IMR-90 (cell line): ENCODE results near the gene KIDINS220. TPM values are rescaled to one million over a fixed set of nuclear protein-coding genes. Genes with fewer than 3 reads are reported as not detected.

ENCODE experiments used
- ATAC-seq: fragments of 200-7000 bp; cut with Tn5 transposase; 2 replicates; pipeline ENCODE4 v1.9.1; 2020; ENCODE audit warnings: low read depth, mild to moderate bottlenecking, moderate library complexity
- BruUV-seq: library from RNA; stranded (reverse); fragments of 400-500 nt; replicated peaks from 2 replicates; lab custom pipeline; 2021; lab: Mats Ljungman, UMichigan
- CTCF ChIA-PET: fragments of 300-600 bp; formaldehyde crosslinking; extraction: SDS; loops from one replicate; lab custom pipeline; 2021; ENCODE audit warnings: antibody characterized with exemption; lab: Yijun Ruan, JAX
- POLR2A ChIA-PET: fragments of 300-600 bp; sonication (Branson Sonifier 250); formaldehyde crosslinking; loops from one replicate; lab custom pipeline; 2022; ENCODE audit warnings: antibody characterized with exemption; ENCODE audit not compliant: unreplicated experiment; lab: Charles Lee
- DNase-seq: peaks from one replicate; pipeline ENCODE4 v3.0.0; 2013
- H2AFZ ChIP-seq: replicated peaks from 2 replicates; pipeline ENCODE3; 2013; ENCODE audit warnings: low read length, mild to moderate bottlenecking; ENCODE audit not compliant: poor library complexity
- H2AK5ac ChIP-seq: 2 replicates; pipeline ENCODE4 v1.6.1; 2013; ENCODE audit warnings: low read depth, low read length, inconsistent platforms
- H2AK9ac ChIP-seq: replicated peaks from 2 replicates; pipeline ENCODE3; 2013; ENCODE audit warnings: mild to moderate bottlenecking, low read depth, low read length, moderate library complexity; ENCODE audit not compliant: poor library complexity
- H2BK120ac ChIP-seq: 2 replicates; pipeline ENCODE4 v1.6.1; 2013; ENCODE audit warnings: low read depth, low read length, inconsistent platforms
- H2BK15ac ChIP-seq: 3 replicates; pipeline ENCODE4 v1.6.1; 2013; ENCODE audit warnings: low read depth, low read length, inconsistent platforms
- H2BK20ac ChIP-seq: 2 replicates; pipeline ENCODE4 v1.6.1; 2013; ENCODE audit warnings: low read depth, mild to moderate bottlenecking, inconsistent platforms, low read length, moderate library complexity
- H2BK5ac ChIP-seq: 2 replicates; pipeline ENCODE4 v1.6.1; 2013; ENCODE audit warnings: mild to moderate bottlenecking, low read depth, low read length, inconsistent platforms; ENCODE audit not compliant: poor library complexity, severe bottlenecking
- H3K14ac ChIP-seq: replicated peaks from 2 replicates; pipeline ENCODE4 v1.6.1; 2013; ENCODE audit warnings: low read depth, low read length, inconsistent platforms
- H3K18ac ChIP-seq: 2 replicates; pipeline ENCODE4 v1.6.1; 2013; ENCODE audit warnings: low read depth, low read length, control low read depth
- H3K23ac ChIP-seq: 2 replicates; pipeline ENCODE4 v1.6.1; 2013; ENCODE audit warnings: low read depth, low read length, inconsistent platforms
- H3K27ac ChIP-seq: 2 replicates; pipeline ENCODE4 v1.5.1; 2013; ENCODE audit warnings: mild to moderate bottlenecking, control low read depth, low read length; ENCODE audit not compliant: insufficient read depth
- H3K27me3 ChIP-seq: 2 replicates; pipeline ENCODE4 v1.6.1; 2013; ENCODE audit warnings: low read length; ENCODE audit not compliant: control insufficient read depth, insufficient read depth
- H3K36me3 ChIP-seq: 2 replicates; pipeline ENCODE4 v1.6.1; 2013; ENCODE audit warnings: low read length, mixed read lengths; ENCODE audit not compliant: control insufficient read depth, insufficient read depth
- H3K4ac ChIP-seq: 2 replicates; pipeline ENCODE4 v1.6.1; 2013; ENCODE audit warnings: low read depth, low read length, inconsistent platforms
- H3K4me1 ChIP-seq: 2 replicates; pipeline ENCODE4 v1.6.1; 2013; ENCODE audit warnings: low read length, mixed read lengths; ENCODE audit not compliant: control insufficient read depth, insufficient read depth
- H3K4me2 ChIP-seq: 2 replicates; pipeline ENCODE4 v1.6.1; 2013; ENCODE audit warnings: low read depth, mild to moderate bottlenecking, control low read depth, low read length, moderate library complexity
- H3K4me3 ChIP-seq: 2 replicates; pipeline ENCODE4 v1.5.1; 2013; ENCODE audit warnings: low read depth, mild to moderate bottlenecking, control low read depth, low read length, moderate library complexity; ENCODE audit not compliant: insufficient read depth
- H3K56ac ChIP-seq: 2 replicates; pipeline ENCODE4 v1.6.1; 2013; ENCODE audit warnings: low read length, inconsistent platforms; ENCODE audit not compliant: insufficient read depth; ENCODE audit errors: extremely low read depth
- H3K79me1 ChIP-seq, 2 experiments: 2 replicates each; pipeline ENCODE4 v1.6.1; 2013; ENCODE audit warnings: low read length in 2 of 2, inconsistent platforms in 1 of 2, low read depth in 1 of 2
- H3K9ac ChIP-seq: 2 replicates; pipeline ENCODE4 v1.6.1; 2013; ENCODE audit warnings: low read depth, low read length, control low read depth
- H3K9me1 ChIP-seq: 2 replicates; pipeline ENCODE4 v1.6.1; 2013; ENCODE audit warnings: low read length, inconsistent platforms; ENCODE audit not compliant: insufficient read depth
- H3K9me3 ChIP-seq: 2 replicates; pipeline ENCODE4 v1.6.1; 2013; ENCODE audit warnings: low read length; ENCODE audit not compliant: control insufficient read depth, insufficient read depth
- H4K20me1 ChIP-seq: 2 replicates; pipeline ENCODE4 v1.6.1; 2013; ENCODE audit warnings: low read length, inconsistent platforms; ENCODE audit not compliant: insufficient read depth
- H4K5ac ChIP-seq: 2 replicates; pipeline ENCODE4 v1.6.1; 2013; ENCODE audit warnings: mild to moderate bottlenecking, low read depth, low read length, control low read depth
- H4K8ac ChIP-seq, 2 experiments: 2 replicates each; pipeline ENCODE4 v1.6.1; 2013; ENCODE audit warnings: low read depth in 2 of 2, low read length in 2 of 2, control low read depth in 1 of 2, inconsistent platforms in 1 of 2
- H4K91ac ChIP-seq: 2 replicates; pipeline ENCODE4 v1.6.1; 2013; ENCODE audit warnings: low read depth, low read length, inconsistent platforms; ENCODE audit not compliant: insufficient read depth
- BHLHE40 ChIP-seq: fragments of 150-350 bp; IDR thresholded peaks from 2 replicates; pipeline ENCODE4 v1.6.1; 2016; ENCODE audit warnings: mild to moderate bottlenecking, low read depth, low read length
- CEBPB ChIP-seq: IDR thresholded peaks from 2 replicates; pipeline ENCODE4 v1.6.1; 2012; ENCODE audit warnings: low read depth, low read length, improper control_type of control experiment
- CHD1 ChIP-seq: IDR thresholded peaks from 2 replicates; pipeline ENCODE4 v1.6.1; 2012; ENCODE audit warnings: low read depth, low read length, improper control_type of control experiment
- ELK1 ChIP-seq: fragments of 150-350 bp; IDR thresholded peaks from 2 replicates; pipeline ENCODE4 v1.6.1; 2016; ENCODE audit warnings: low read depth, mild to moderate bottlenecking, low read length, moderate library complexity, borderline replicate concordance
- FOS ChIP-seq: fragments of 150-350 bp; IDR thresholded peaks from 2 replicates; pipeline ENCODE4 v1.6.1; 2016; ENCODE audit warnings: low read depth, low read length
- MAFK ChIP-seq: IDR thresholded peaks from 2 replicates; pipeline ENCODE4 v1.6.1; 2012; ENCODE audit warnings: low read depth, low read length, improper control_type of control experiment
- MAZ ChIP-seq: IDR thresholded peaks from 2 replicates; pipeline ENCODE4 v1.6.1; 2012; ENCODE audit warnings: low read depth, mild to moderate bottlenecking, low read length, improper control_type of control experiment, moderate library complexity, borderline replicate concordance
- MXI1 ChIP-seq: IDR thresholded peaks from 2 replicates; pipeline ENCODE4 v1.6.1; 2012; ENCODE audit warnings: low read depth, mild to moderate bottlenecking, low read length, moderate library complexity, borderline replicate concordance
- NFE2L2 ChIP-seq: fragments of 150-350 bp; IDR thresholded peaks from 2 replicates; pipeline ENCODE4 v1.6.1; 2016; ENCODE audit warnings: low read depth, mild to moderate bottlenecking, low read length
- POLR2A ChIP-seq: IDR thresholded peaks from 2 replicates; pipeline ENCODE4 v1.6.1; 2012; ENCODE audit warnings: mild to moderate bottlenecking, low read depth, low read length
- RAD21 ChIP-seq: IDR thresholded peaks from 2 replicates; pipeline ENCODE4 v1.6.1; 2012; ENCODE audit warnings: low read length, improper control_type of control experiment
- RCOR1 ChIP-seq: IDR thresholded peaks from 2 replicates; pipeline ENCODE4 v1.6.1; 2012; ENCODE audit warnings: mild to moderate bottlenecking, low read length, improper control_type of control experiment; ENCODE audit not compliant: insufficient replicate concordance
- RFX5 ChIP-seq: IDR thresholded peaks from 2 replicates; pipeline ENCODE4 v1.8.0; 2012; ENCODE audit warnings: low read depth, mild to moderate bottlenecking, low read length, moderate library complexity
- SMC3 ChIP-seq: fragments of 150-350 bp; IDR thresholded peaks from 2 replicates; pipeline ENCODE4 v1.6.1; 2016; ENCODE audit warnings: low read depth, mild to moderate bottlenecking, antibody characterized with exemption, low read length, moderate library complexity
- USF2 ChIP-seq: fragments of 150-350 bp; IDR thresholded peaks from 2 replicates; pipeline ENCODE4 v1.6.1; 2017; ENCODE audit warnings: mild to moderate bottlenecking, antibody characterized with exemption, low read length, low read depth
- WGBS, 2 experiments: methylation state at CpG; one replicate each; pipeline versions ENCODE4 v1.1.5 to v1.1.7; 2013; ENCODE audit warnings: missing lambda C conversion rate in 2 of 2; ENCODE audit not compliant: insufficient read length in 1 of 2; ENCODE audit errors: extremely low coverage in 2 of 2; 5-methylcytosine and 5-hydroxymethylcytosine counted together
- dilution Hi-C: fragments of 300-500 bp; cut with HindIII; formaldehyde crosslinking; loops from one replicate; pipeline ENCODE4 v1.14.3; 2018; ENCODE audit warnings: low sequenced_read_pairs; ENCODE audit not compliant: unreplicated experiment
- in situ Hi-C: fragments of 300-500 bp; cut with MboI; formaldehyde crosslinking; loops from 3 replicates; pipeline ENCODE4 v1.14.3; 2019; ENCODE audit warnings: low sequenced_read_pairs, inconsistent platforms, mixed read lengths
- intact Hi-C: fragments of 100-400 bp; cut with micrococcal nuclease; formaldehyde crosslinking; loops from 2 replicates; pipeline ENCODE4 v1.10.0; 2022
- polyA plus RNA-seq, 3 experiments: library from polyadenylated mRNA; depleted of rRNA; stranded (reverse); fragments of >200 nt; gene quantifications; 2 replicates each; pipeline ENCODE4 v1.2.3, GENCODE V29; 2012; ENCODE audit warnings: low replicate concordance in 1 of 3
- total RNA-seq: library from RNA; depleted of rRNA; stranded (reverse); fragments of >200 nt; gene quantifications from 2 replicates; pipeline ENCODE4 v1.2.3, GENCODE V29; 2012
- TF ChIP-seq, protein P1 (sequence below): conservative IDR thresholded peaks from 2 replicates; pipeline ENCODE4 v1.5.1; 2012; ENCODE audit warnings: mild to moderate bottlenecking, low read depth, low read length, improper control_type of control experiment

Gene KIDINS220
- total and polyA plus RNA-seq, 2 of the 4 experiments (the other 2 are of a cell fraction) = 23.1 to 63.4 TPM

DNA sequence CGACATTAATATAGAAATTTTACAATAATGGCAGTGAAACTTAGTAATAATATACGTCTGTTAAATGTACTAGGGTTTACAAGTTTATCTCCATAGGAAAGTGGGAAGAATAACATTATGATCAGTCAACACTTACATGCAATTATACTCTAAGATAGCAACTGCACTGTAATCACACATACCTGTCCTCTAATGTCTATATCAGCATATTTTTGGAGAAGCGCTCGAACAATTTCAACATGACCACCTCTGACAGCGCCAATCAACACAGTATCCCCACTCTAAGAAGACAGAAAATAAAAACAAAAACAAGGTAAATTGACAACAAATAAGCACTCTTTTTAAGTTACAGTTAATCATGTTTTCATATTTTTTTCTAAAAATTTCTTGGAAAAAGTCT, 37.2 kb downstream of the KIDINS220 start:
- intact Hi-C loops (no loop called here), dilution Hi-C loops (no loop called here), in situ Hi-C loops (no loop called here)
- Histone ChIP-seq H3K4me2 (no peak overlapping the region), H4K91ac (no peak overlapping the region), H3K27me3 (no peaks in the 10 kb centered on the region), H3K14ac (no peak overlapping the region), H3K23ac (no peak overlapping the region), H3K36me3 (peaks cover 25% of the 10 kb centered on the region), H3K9ac (no peak overlapping the region), H3K4ac (no peak overlapping the region), H3K79me1 (peaks cover 7 to 32% of the 10 kb centered on the region in 2 experiments), H4K5ac (no peak overlapping the region), H3K4me1 (peaks cover 9% of the 10 kb centered on the region), H2BK20ac (no peak overlapping the region), H2AK9ac (no peak overlapping the region), H3K18ac (no peak overlapping the region), H2BK120ac (no peak overlapping the region), H3K9me1 (peaks cover 11% of the 10 kb centered on the region; the same call in 1 of the 2 replicates), H3K27ac (no peak overlapping the region), H3K9me3 (no peaks in the 10 kb centered on the region), H2AK5ac (no peak overlapping the region), H4K20me1 (no peaks in the 10 kb centered on the region), H4K8ac (no peak overlapping the region), H2AFZ (no peak overlapping the region), H2BK15ac (no peak overlapping the region), H3K4me3 (no peak overlapping the region), H2BK5ac (no peak overlapping the region), H3K56ac (no peak overlapping the region)
- WGBS, 2 experiments = no CpG with 5 or more reads among the region's 5 CpGs
- no TSS peak for BruUV-seq
- no peak for TF ChIP-seq RCOR1
- TF ChIP-seq RAD21 = no peak
- no peak for TF ChIP-seq FOS
- no peak for TF ChIP-seq MAFK
- no peak for TF ChIP-seq MXI1
- no peak for TF ChIP-seq NFE2L2
- TF ChIP-seq CHD1 = no peak
- TF ChIP-seq USF2 = no peak
- no peak for TF ChIP-seq CEBPB
- no peak for TF ChIP-seq POLR2A
- no peak for TF ChIP-seq SMC3
- no peak for TF ChIP-seq RFX5
- TF ChIP-seq, protein P1, sequence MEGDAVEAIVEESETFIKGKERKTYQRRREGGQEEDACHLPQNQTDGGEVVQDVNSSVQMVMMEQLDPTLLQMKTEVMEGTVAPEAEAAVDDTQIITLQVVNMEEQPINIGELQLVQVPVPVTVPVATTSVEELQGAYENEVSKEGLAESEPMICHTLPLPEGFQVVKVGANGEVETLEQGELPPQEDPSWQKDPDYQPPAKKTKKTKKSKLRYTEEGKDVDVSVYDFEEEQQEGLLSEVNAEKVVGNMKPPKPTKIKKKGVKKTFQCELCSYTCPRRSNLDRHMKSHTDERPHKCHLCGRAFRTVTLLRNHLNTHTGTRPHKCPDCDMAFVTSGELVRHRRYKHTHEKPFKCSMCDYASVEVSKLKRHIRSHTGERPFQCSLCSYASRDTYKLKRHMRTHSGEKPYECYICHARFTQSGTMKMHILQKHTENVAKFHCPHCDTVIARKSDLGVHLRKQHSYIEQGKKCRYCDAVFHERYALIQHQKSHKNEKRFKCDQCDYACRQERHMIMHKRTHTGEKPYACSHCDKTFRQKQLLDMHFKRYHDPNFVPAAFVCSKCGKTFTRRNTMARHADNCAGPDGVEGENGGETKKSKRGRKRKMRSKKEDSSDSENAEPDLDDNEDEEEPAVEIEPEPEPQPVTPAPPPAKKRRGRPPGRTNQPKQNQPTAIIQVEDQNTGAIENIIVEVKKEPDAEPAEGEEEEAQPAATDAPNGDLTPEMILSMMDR = no peak
- TF ChIP-seq MAZ = no peak
- no peak for TF ChIP-seq ELK1
- TF ChIP-seq BHLHE40 = no peak
- DNase-seq (no peak), ATAC-seq (no peak)
- ChIA-PET POLR2A (no interaction called here), CTCF (no interaction called here)
